BLaER1 treated with 17β-estradiol and CSF1 and Interleukin-3, amounts not matched to agents 10 nM and 100 nM (cell line): ENCODE measurements around the gene NSMF.
"Not testable (repeated sequence)": the region's sequence is repeated elsewhere in the genome, so short reads cannot be mapped to it uniquely, and the experiment has no call there.

ENCODE experiments used
- H3K27ac ChIP-seq, 11 experiments: shearing (Covaris generic); formaldehyde crosslinking; 2 replicates each; pipeline ENCODE4 v1.8.1; 2022
- H3K27me3 ChIP-seq, 11 experiments: shearing (Covaris generic); formaldehyde crosslinking; 2 replicates each; pipeline ENCODE4 v1.8.1; 2022
- H3K36me3 ChIP-seq, 11 experiments: shearing (Covaris generic); formaldehyde crosslinking; 2 replicates each; pipeline ENCODE4 v1.8.1; 2022
- H3K4me1 ChIP-seq, 10 experiments: shearing (Covaris generic); formaldehyde crosslinking; 2 replicates each; pipeline ENCODE4 v1.8.1; 2022
- H3K4me2 ChIP-seq, 11 experiments: shearing (Covaris generic); formaldehyde crosslinking; 2 replicates each; pipeline ENCODE4 v1.8.1; 2022
- H3K4me3 ChIP-seq, 10 experiments: shearing (Covaris generic); formaldehyde crosslinking; 2 replicates each; pipeline ENCODE4 v1.8.1; 2022
- H3K9ac ChIP-seq, 11 experiments: shearing (Covaris generic); formaldehyde crosslinking; 2 replicates each; pipeline ENCODE4 v1.8.1; 2022
- H3K9me3 ChIP-seq, 11 experiments: shearing (Covaris generic); formaldehyde crosslinking; replicated peaks in 1 of 11; 2 replicates each; pipeline ENCODE4 v1.8.1; 2022
- H4K20me1 ChIP-seq, 11 experiments: shearing (Covaris generic); formaldehyde crosslinking; 2 replicates each; pipeline ENCODE4 v1.8.1; 2022
- Cebpa-rat ChIP-seq, 11 experiments: shearing (Covaris generic); IDR thresholded peaks; 2 replicates each; pipeline ENCODE4 v1.8.1; 2022

NSMF gene

GRCh38 chr9:137415451-137415850, 43.7 kb downstream of the NSMF start:
- H3K4me3 ChIP-seq: no peak overlapping the region
- H3K4me2 ChIP-seq: peak overlapping the region; percentile 83 to 100 (median 97); a peak in 19 of 22 replicates
- TF ChIP-seq Cebpa-rat (IDR thresholded peaks at IDR 0.05): no peak
- H3K27ac ChIP-seq: no peak overlapping the region
- H3K9ac ChIP-seq: 0 out of 22 replicates have a peak overlapping the region, but pooled peaks of 1 of the 11 experiments have one; percentile 80
- no peaks in the 10 kb centered on the region for H3K9me3 ChIP-seq
- H3K4me1 ChIP-seq: peaks cover 75 to 89% (median 83%) of the 10 kb centered on the region in 10 experiments
- peaks cover 0 to 8% (median 0%) of the 10 kb centered on the region in 11 experiments; a peak in 1 of 22 replicates for H3K36me3 ChIP-seq
- H4K20me1 ChIP-seq: peaks cover 0 to 53% (median 30%) of the 10 kb centered on the region in 11 experiments; a peak in 20 of 22 replicates
- peaks cover 0 to 26% (median 23%) of the 10 kb centered on the region in 11 experiments; a peak in 16 of 22 replicates for H3K27me3 ChIP-seq

- Histone ChIP-seq H3K36me3 (peaks cover 0 to 7% (median 0%) of the 10 kb centered on the region in 11 experiments; a peak in 1 of 22 replicates), H3K9me3 (no peaks in the 10 kb centered on the region), H3K4me2 (peak overlapping the region; percentile 83 to 100 (median 97)), H4K20me1 (peaks cover 9 to 79% (median 49%) of the 10 kb centered on the region in 11 experiments; a peak in 20 of 22 replicates), H3K9ac (peak overlapping the region in 10 of 11 experiments; percentile 26 to 66 (median 58); a peak in 11 of 22 replicates), H3K27ac (peak overlapping the region in 10 of 11 experiments; percentile 47 to 76 (median 68); a peak in 21 of 22 replicates), H3K27me3 (peaks cover 0 to 24% (median 17%) of the 10 kb centered on the region in 11 experiments; a peak in 18 of 22 replicates), H3K4me1 (peaks cover 88 to 100% (median 98%) of the 10 kb centered on the region in 10 experiments), H3K4me3 (no peak overlapping the region; a peak in 1 of 20 replicates)
- TF ChIP-seq Cebpa-rat (IDR thresholded peaks at IDR 0.05): no peak
These were observed 46.7 kb downstream of the NSMF start for GRCh38 chr9:137412431-137412830.

GRCh38 chr9:137411645-137412380, 47.3 kb downstream of the NSMF start:
- Histone ChIP-seq H3K27me3 (peaks cover 0 to 24% (median 16%) of the 10 kb centered on the region in 11 experiments; a peak in 17 of 22 replicates), H3K4me2 (peak overlapping the region; percentile 94 to 100 (median 99)), H3K4me3 (peak overlapping the region in 8 of 10 experiments; percentile 18 to 59 (median 40); a peak in 8 of 20 replicates), H3K9ac (peak overlapping the region; percentile 51 to 70 (median 63); a peak in 19 of 22 replicates), H3K4me1 (peaks cover 91 to 100% (median 99%) of the 10 kb centered on the region in 10 experiments), H3K36me3 (peaks cover 0 to 3% (median 0%) of the 10 kb centered on the region in 11 experiments; a peak in 1 of 22 replicates), H4K20me1 (peaks cover 13 to 80% (median 56%) of the 10 kb centered on the region in 11 experiments; a peak in 20 of 22 replicates), H3K9me3 (no peaks in the 10 kb centered on the region), H3K27ac (peak overlapping the region; percentile 46 to 76 (median 72); a peak in 21 of 22 replicates)
- no peak for TF ChIP-seq Cebpa-rat (IDR thresholded peaks at IDR 0.05)

- H3K4me3 ChIP-seq: peak overlapping the region in 9 of 10 experiments; percentile 20 to 59 (median 40); a peak in 12 of 20 replicates
- no peaks in the 10 kb centered on the region for H3K9me3 ChIP-seq
- peaks cover 0 to 23% (median 14%) of the 10 kb centered on the region in 11 experiments; a peak in 17 of 22 replicates for H3K27me3 ChIP-seq
- peak overlapping the region; percentile 39 to 70 (median 63); a peak in 19 of 22 replicates for H3K9ac ChIP-seq
- TF ChIP-seq Cebpa-rat (IDR thresholded peaks at IDR 0.05): no peak
- peaks cover 90 to 100% (median 98%) of the 10 kb centered on the region in 10 experiments for H3K4me1 ChIP-seq
- no peaks in the 10 kb centered on the region for H3K36me3 ChIP-seq
- peaks cover 16 to 77% (median 61%) of the 10 kb centered on the region in 11 experiments; a peak in 20 of 22 replicates for H4K20me1 ChIP-seq
- peak overlapping the region in 10 of 11 experiments; percentile 50 to 76 (median 65); a peak in 20 of 22 replicates for H3K27ac ChIP-seq
- H3K4me2 ChIP-seq: peak overlapping the region; percentile 94 to 100 (median 99)
These were observed 47.9 kb downstream of the NSMF start for GRCh38 chr9:137411260-137411644.

- Histone ChIP-seq H3K36me3 (no peaks in the 10 kb centered on the region), H4K20me1 (peaks cover 20 to 77% (median 62%) of the 10 kb centered on the region in 11 experiments; a peak in 20 of 22 replicates), H3K9me3 (no peaks in the 10 kb centered on the region), H3K27me3 (peaks cover 0 to 21% (median 14%) of the 10 kb centered on the region in 11 experiments; a peak in 17 of 22 replicates), H3K4me1 (peaks cover 91 to 99% (median 95%) of the 10 kb centered on the region in 10 experiments), H3K27ac (peak overlapping the region; percentile 23 to 76 (median 63); a peak in 20 of 22 replicates), H3K4me2 (peak overlapping the region; percentile 94 to 100 (median 99)), H3K4me3 (peak overlapping the region in 8 of 10 experiments; percentile 20 to 59 (median 38); a peak in 12 of 20 replicates), H3K9ac (peak overlapping the region; percentile 39 to 70 (median 63); a peak in 19 of 22 replicates)
- TF ChIP-seq Cebpa-rat (IDR thresholded peaks at IDR 0.05): no peak
These were observed 48.3 kb downstream of the NSMF start for GRCh38 chr9:137410891-137411249.

- Histone ChIP-seq H3K4me3 (peak overlapping the region in 7 of 10 experiments; percentile 28 to 59 (median 40); a peak in 7 of 20 replicates), H4K20me1 (peaks cover 23 to 77% (median 64%) of the 10 kb centered on the region in 11 experiments; a peak in 21 of 22 replicates), H3K9ac (peak overlapping the region; percentile 39 to 70 (median 63); a peak in 16 of 22 replicates), H3K27ac (peak overlapping the region; percentile 23 to 76 (median 63); a peak in 17 of 22 replicates), H3K27me3 (peaks cover 0 to 21% (median 14%) of the 10 kb centered on the region in 11 experiments; a peak in 17 of 22 replicates), H3K4me2 (peak overlapping the region; percentile 94 to 100 (median 99)), H3K4me1 (peaks cover 90 to 98% (median 94%) of the 10 kb centered on the region in 10 experiments)
- TF ChIP-seq Cebpa-rat (IDR thresholded peaks at IDR 0.05): 0 out of 22 replicates have a peak, but pooled peaks of 1 of the 11 experiments have one; percentile 20
- H3K9me3 ChIP-seq, H3K36me3 ChIP-seq: not testable (repeated sequence)
These were observed 48.8 kb downstream of the NSMF start for GRCh38 chr9:137410236-137410890.

GRCh38 chr9:137409515-137409914, 49.6 kb downstream of the NSMF start:
- no peak overlapping the region for H3K4me3 ChIP-seq
- TF ChIP-seq Cebpa-rat (IDR thresholded peaks at IDR 0.05): no peak
- peaks cover 81 to 95% (median 91%) of the 10 kb centered on the region in 10 experiments for H3K4me1 ChIP-seq
- H3K9ac ChIP-seq: no peak overlapping the region
- H3K36me3 ChIP-seq: no peaks in the 10 kb centered on the region
- peaks cover 0 to 21% (median 14%) of the 10 kb centered on the region in 11 experiments; a peak in 17 of 22 replicates for H3K27me3 ChIP-seq
- peaks cover 31 to 77% (median 69%) of the 10 kb centered on the region in 11 experiments; a peak in 21 of 22 replicates for H4K20me1 ChIP-seq
- no peaks in the 10 kb centered on the region for H3K9me3 ChIP-seq
- no peak overlapping the region; a peak in 1 of 22 replicates for H3K27ac ChIP-seq
- peak overlapping the region; percentile 94 to 100 (median 99); a peak in 17 of 22 replicates for H3K4me2 ChIP-seq
